Activated CD4-positive, alpha-beta T cell treated with anti-CD3 and anti-CD28 coated beads, Interleukin-2, amount 50 U/mL, for 1 hour (primary cell): ENCODE measurements around the gene METTL25B.
"Not testable (repeated sequence)": the region's sequence is repeated elsewhere in the genome, so short reads cannot be mapped to it uniquely, and the experiment has no call there.

Source experiments
- DNase-seq: peaks from one replicate; pipeline ENCODE4 v3.0.0-alpha.2; 2020

The METTL25B gene

GRCh38 chr1:156750191-156750672 is 22.0 kb downstream of the METTL25B start:
- DNase-seq = no peak

- DNase-seq = peak; percentile 33
These were observed 22.6 kb downstream of the METTL25B start for GRCh38 chr1:156750711-156751450.

GRCh38 chr1:156751451-156751756 is 23.1 kb downstream of the METTL25B start, which contains the start of gene HDGF:
HDGF (minus strand) TSS chr1:156751675; CDS start chr1:156751429, 246 bp downstream.
- DNase-seq = no peak

- DNase-seq = peak; percentile 97
These were observed 23.6 kb downstream of the METTL25B start for GRCh38 chr1:156751757-156752481.

GRCh38 chr1:156752843-156753482 is 24.7 kb downstream of the METTL25B start:
- no peak for DNase-seq

- DNase-seq = no peak
These were observed 25.9 kb downstream of the METTL25B start for GRCh38 chr1:156754219-156754618.

- DNase-seq = no peak
These were observed 27.3 kb downstream of the METTL25B start for GRCh38 chr1:156755527-156755950.

GRCh38 chr1:156756355-156756754 is 28.1 kb downstream of the METTL25B start:
- DNase-seq = no peak

GRCh38 chr1:156757572-156758253 is 29.4 kb downstream of the METTL25B start:
- DNase-seq = not testable (repeated sequence)

GRCh38 chr1:156760092-156760795 is 32.0 kb downstream of the METTL25B start:
- no peak for DNase-seq

- no peak for DNase-seq
These were observed 32.5 kb downstream of the METTL25B start for GRCh38 chr1:156760796-156761104.

- DNase-seq = not testable (repeated sequence)
These were observed 36.9 kb downstream of the METTL25B start for GRCh38 chr1:156765136-156765535.

- no peak for DNase-seq
These were observed 37.4 kb downstream of the METTL25B start for GRCh38 chr1:156765666-156766065.

GRCh38 chr1:156766298-156767100 is 38.2 kb downstream of the METTL25B start:
- DNase-seq = no peak

GRCh38 chr1:156767101-156767878 is 39.0 kb downstream of the METTL25B start, which contains the start of gene PRCC:
PRCC (plus strand) TSS chr1:156767535; CDS start chr1:156767772, 237 bp downstream.
- DNase-seq = peak; percentile 95

GRCh38 chr1:156767879-156768604 is 39.8 kb downstream of the METTL25B start:
- peak; percentile 41 for DNase-seq

- DNase-seq = no peak
These were observed 40.5 kb downstream of the METTL25B start for GRCh38 chr1:156768610-156769295.

- no peak for DNase-seq
These were observed 44.0 kb downstream of the METTL25B start for GRCh38 chr1:156772222-156772621.
